ENCODE measurements around the gene SRL. TPM values are rescaled to one million over a fixed set of nuclear protein-coding genes. Genes with fewer than 3 reads are reported as not detected.

The SRL gene
- total and polyA plus RNA-seq, 2 of the 8 experiments (the other 6 are each of a cell fraction or from before 2014, with no cell fraction given), result 0.05 TPM; not detected in 1

DNA sequence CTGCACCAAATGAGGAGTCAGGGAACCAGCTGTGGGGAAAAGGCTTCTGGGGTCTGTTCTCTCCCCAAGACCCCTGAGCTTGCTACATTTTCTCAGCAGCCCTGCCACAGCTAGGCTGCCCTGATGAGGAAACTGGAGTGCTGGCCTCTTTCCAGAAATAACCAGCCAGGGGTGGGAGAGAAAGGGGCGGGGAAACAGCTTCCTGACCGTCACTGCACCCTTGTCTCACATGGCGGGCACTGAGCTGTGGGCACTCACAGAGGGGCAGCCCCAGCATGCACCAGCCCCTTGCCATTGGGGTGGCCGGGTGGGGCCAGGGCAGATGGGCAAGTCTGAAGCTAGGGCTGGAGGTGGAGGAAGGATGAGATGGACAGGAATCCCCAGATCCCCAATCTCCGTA is 2.9 kb downstream of the SRL start:
- H3K4ac ChIP-seq (replicated peaks; ENCODE audit: insufficient read length, low read depth, low read length), result no peak overlapping the region
- H3K79me2 ChIP-seq (ENCODE audit: control insufficient read depth in 1 of 2, insufficient read depth in 2 of 2, low read length in 2 of 2), result no peaks in the 10 kb centered on the region
- no peak overlapping the region; the same call in 1 of the 2 replicates for H4K8ac ChIP-seq (ENCODE audit: extremely low read depth, insufficient read depth, low read length)
- H3K27ac ChIP-seq (ENCODE audit: low read depth, low read length), result no peak overlapping the region
- no peak overlapping the region for H3K4me2 ChIP-seq (ENCODE audit: insufficient read depth in 1 of 2, low read depth in 2 of 2, low read length in 2 of 2)
- H3K56ac ChIP-seq (replicated peaks; ENCODE audit: insufficient read length, low read depth, low read length), result no peak overlapping the region
- 86% methylated on average over 1 of the region's 5 CpGs; no CpG with 5 or more reads in 1 of the 2 experiments for WGBS, 2 experiments (ENCODE audit: extremely low coverage in 1 of 2, insufficient coverage in 1 of 2, insufficient read length in 1 of 2, insufficient replicate concordance in 2 of 2, low coverage in 1 of 2, low lambda C conversion rate in 2 of 2, missing lambda C conversion rate in 1 of 2)
- no peak overlapping the region for H3K9ac ChIP-seq (replicated peaks in 1 of 4; ENCODE audit: extremely low read depth in 1 of 4, low read depth in 3 of 4, low read length in 3 of 4)
- no peak overlapping the region for H2BK20ac ChIP-seq (ENCODE audit: low read length)
- DNase-seq (ENCODE audit: low read depth in 1 of 2, low spot score in 2 of 2), result no peak
- peak overlapping the region; percentile 13; the same call in 1 of the 2 replicates for H3K18ac ChIP-seq (ENCODE audit: extremely low read depth, low read length)
- no peak overlapping the region for H3K14ac ChIP-seq (ENCODE audit: insufficient read length)
- no peak overlapping the region for H2BK120ac ChIP-seq (replicated peaks; ENCODE audit: low read depth, low read length)
- no peak overlapping the region for H4K5ac ChIP-seq (ENCODE audit: insufficient read length, low read depth, low read length)
- peaks cover 0 to 3% (median 0%) of the 10 kb centered on the region in 4 experiments; a peak in 4 of 7 replicates for H3K4me1 ChIP-seq (replicated peaks in 1 of 4; ENCODE audit: control insufficient read depth in 3 of 4, insufficient read depth in 4 of 4, low read length in 3 of 4)
- no peak overlapping the region for H2BK12ac ChIP-seq (ENCODE audit: low read depth, low read length)
- ChIA-PET POLR2A (ENCODE audit: partially characterized antibody) (interaction anchor here (0.6 to 1.5 kb wide), 4 partner anchors 9 to 20 kb away, joined by 3 to 5 read pairs (median 4); no protein-coding TSS in a partner anchor), CTCF (ENCODE audit: partially characterized antibody) (interaction anchor here (1.0 to 2.1 kb wide), 7 partner anchors 7 to 165 kb away, joined by 3 to 10 read pairs (median 4); no protein-coding TSS in a partner anchor)
- no peak overlapping the region for H2AFZ ChIP-seq (ENCODE audit: low read length)
- no peaks in the 10 kb centered on the region for H3K36me3 ChIP-seq (ENCODE audit: control insufficient read depth in 2 of 4, insufficient read depth in 4 of 4, low read length in 3 of 4)
- no peaks in the 10 kb centered on the region for H4K20me1 ChIP-seq (replicated peaks in 1 of 2; ENCODE audit: control insufficient read depth in 1 of 2, insufficient read depth in 2 of 2, low read length in 2 of 2)
- no peaks in the 10 kb centered on the region for H3K23me2 ChIP-seq (ENCODE audit: low read depth, low read length)
- no peak overlapping the region for H2BK5ac ChIP-seq (ENCODE audit: low read depth, low read length)
- H3K4me3 ChIP-seq (ENCODE audit: extremely low read depth in 1 of 4, insufficient read depth in 2 of 4, low read depth in 3 of 4, low read length in 4 of 4), result no peak overlapping the region
- no peaks in the 10 kb centered on the region for H3K79me1 ChIP-seq (ENCODE audit: low read depth, low read length)
- no peaks in the 10 kb centered on the region for H3K27me3 ChIP-seq (replicated peaks in 1 of 4; ENCODE audit: control insufficient read depth in 3 of 4, extremely low read depth in 1 of 4, insufficient read depth in 3 of 4, low read length in 3 of 4)
- no peak for FAIRE-seq
- no peak overlapping the region for H2BK15ac ChIP-seq (ENCODE audit: low read length)
- no peaks in the 10 kb centered on the region for H3K9me3 ChIP-seq (ENCODE audit: insufficient read depth in 2 of 2, low read depth in 1 of 2, low read length in 1 of 2)
- no peak overlapping the region for H2AK5ac ChIP-seq (ENCODE audit: low read depth, low read length)
- H4K91ac ChIP-seq (replicated peaks; ENCODE audit: insufficient read length, low read length), result no peak overlapping the region
- no peak overlapping the region for H3K23ac ChIP-seq (ENCODE audit: insufficient read length)
- TF ChIP-seq CBX8 (IDR thresholded peaks at IDR 0.05; ENCODE audit: borderline replicate concordance, low read depth, low read length), result no peak

Data from H1 (cell line).